Osteocyte (in vitro differentiated cells): Measurements from ENCODE around the gene KIF13A. TPM values are rescaled to one million over a fixed set of nuclear protein-coding genes. Genes with fewer than 3 reads are reported as not detected.
A peak's percentile ranks its signal among the peaks of the same experiment; 100 is the strongest.
"Not testable (repeated sequence)": the region's sequence is repeated elsewhere in the genome, so short reads cannot be mapped to it uniquely, and the experiment has no call there.

ENCODE experiments used
- DNase-seq: peaks from one replicate; pipeline ENCODE4 v3.0.0; 2021; ENCODE audit warnings: mixed read lengths; ENCODE audit not compliant: unreplicated experiment; ENCODE audit errors: extremely low spot score
- H3K27ac Mint-ChIP-seq: one replicate; pipeline ENCODE4 v1.8.0; 2021; ENCODE audit warnings: mild to moderate bottlenecking, mixed read lengths; ENCODE audit not compliant: unreplicated experiment
- H3K27me3 Mint-ChIP-seq: one replicate; pipeline ENCODE4 v1.8.0; 2021; ENCODE audit warnings: mixed read lengths; ENCODE audit not compliant: unreplicated experiment
- H3K36me3 Mint-ChIP-seq: one replicate; pipeline ENCODE4 v1.8.0; 2021; ENCODE audit warnings: mixed read lengths; ENCODE audit not compliant: unreplicated experiment
- H3K4me1 Mint-ChIP-seq: one replicate; pipeline ENCODE4 v1.8.0; 2021; ENCODE audit warnings: mixed read lengths; ENCODE audit not compliant: unreplicated experiment
- H3K4me3 Mint-ChIP-seq: one replicate; pipeline ENCODE4 v1.8.0; 2021; ENCODE audit warnings: mild to moderate bottlenecking, moderate library complexity, mixed read lengths; ENCODE audit not compliant: unreplicated experiment
- H3K9me3 Mint-ChIP-seq: one replicate; pipeline ENCODE4 v1.8.0; 2021; ENCODE audit warnings: mixed read lengths; ENCODE audit not compliant: unreplicated experiment
- CTCF ChIP-seq: fragments of 200-600 bp; sonication (generic); IDR thresholded peaks from 2 replicates; pipeline ENCODE4 v1.5.0; 2021; ENCODE audit warnings: antibody characterized with exemption, mild to moderate bottlenecking, moderate library complexity
- total RNA-seq: library from RNA; stranded (reverse); gene quantifications from 2 replicates; pipeline ENCODE4 v1.2.1, GENCODE V29; 2021

KIF13A gene
- total RNA-seq, 1 donor from 2014 or later = 47.5 TPM

DNA sequence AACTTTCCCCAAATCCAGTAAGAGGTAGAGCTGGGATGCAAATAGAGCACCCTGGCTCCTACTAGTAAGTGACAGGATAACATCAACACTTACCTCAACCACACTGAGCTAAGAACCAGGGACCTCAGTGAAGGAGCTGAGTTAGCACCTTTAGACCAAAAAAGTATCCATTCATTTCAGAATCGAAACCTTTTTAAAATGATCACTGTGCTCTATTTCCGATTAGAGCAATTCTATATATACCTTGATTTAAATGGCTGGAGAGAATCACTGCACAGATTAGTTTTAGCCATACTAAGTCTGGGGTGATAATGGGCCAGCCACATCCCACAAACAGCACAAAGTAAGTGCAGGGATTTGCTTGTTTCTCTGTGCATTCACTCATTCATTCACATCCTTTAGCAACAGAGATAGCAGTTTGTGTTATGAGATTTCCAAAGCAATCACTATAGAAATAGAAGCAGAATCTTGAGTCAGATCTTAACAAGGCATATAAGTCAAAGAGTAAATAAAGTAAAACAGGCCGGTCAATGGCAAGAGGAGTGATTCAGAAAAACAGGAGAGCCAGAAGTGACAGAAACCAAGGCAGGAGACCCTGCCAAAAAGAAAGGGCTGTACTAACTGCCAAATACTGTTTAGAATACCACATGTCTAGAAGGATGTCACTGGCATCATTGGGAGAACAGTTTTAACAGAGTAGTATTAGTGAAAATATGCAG lies 136.3 kb downstream of the KIF13A start:
- H3K27me3 Mint-ChIP-seq = no peaks in the 10 kb centered on the region
- H3K9me3 Mint-ChIP-seq = no peaks in the 10 kb centered on the region
- no peak overlapping the region for H3K4me3 Mint-ChIP-seq
- DNase-seq = no peak
- H3K36me3 Mint-ChIP-seq = peaks cover 32% of the 10 kb centered on the region
- TF ChIP-seq CTCF = no peak
- H3K27ac Mint-ChIP-seq = peak overlapping the region; percentile 27
- H3K4me1 Mint-ChIP-seq = peaks cover 18% of the 10 kb centered on the region

DNA sequence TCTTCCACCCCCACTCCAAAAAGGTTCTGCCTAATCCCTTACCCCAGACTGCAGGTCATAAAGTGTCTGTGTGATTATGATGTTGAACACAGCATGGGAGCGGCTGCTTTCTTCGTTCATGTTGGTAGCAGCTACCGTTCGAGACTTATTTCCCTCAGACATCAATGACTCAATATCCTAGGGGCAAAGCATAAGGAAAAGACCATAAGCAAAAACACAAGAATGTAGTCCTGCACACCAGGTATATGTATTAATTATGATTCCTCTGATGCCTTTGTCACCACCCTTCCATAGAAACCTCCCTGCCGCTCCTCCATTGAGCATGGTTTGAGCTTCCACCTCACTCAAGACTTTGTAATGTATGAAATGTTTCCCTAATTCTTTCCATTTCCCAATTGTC lies 137.2 kb downstream of the KIF13A start:
- no peak overlapping the region for H3K4me3 Mint-ChIP-seq
- peaks cover 18% of the 10 kb centered on the region for H3K4me1 Mint-ChIP-seq
- no peaks in the 10 kb centered on the region for H3K27me3 Mint-ChIP-seq
- DNase-seq = no peak
- H3K36me3 Mint-ChIP-seq = peaks cover 33% of the 10 kb centered on the region
- no peak overlapping the region for H3K27ac Mint-ChIP-seq
- no peaks in the 10 kb centered on the region for H3K9me3 Mint-ChIP-seq
- TF ChIP-seq CTCF = no peak

- TF ChIP-seq CTCF = no peak
- no peak overlapping the region for H3K27ac Mint-ChIP-seq
- DNase-seq = no peak
- H3K9me3 Mint-ChIP-seq = no peaks in the 10 kb centered on the region
- H3K36me3 Mint-ChIP-seq = peaks cover 39% of the 10 kb centered on the region
- H3K4me1 Mint-ChIP-seq = peaks cover 15% of the 10 kb centered on the region
- no peaks in the 10 kb centered on the region for H3K27me3 Mint-ChIP-seq
- no peak overlapping the region for H3K4me3 Mint-ChIP-seq
Measured at GRCh38 chr6:17847203-17847760, 140.2 kb downstream of the KIF13A start.

GRCh38 chr6:17846762-17847161 lies 140.7 kb downstream of the KIF13A start:
- no peak for DNase-seq
- Mint-ChIP-seq H3K4me1 (peaks cover 10% of the 10 kb centered on the region), H3K27ac (no peak overlapping the region), H3K4me3 (no peak overlapping the region), H3K9me3 (no peaks in the 10 kb centered on the region), H3K36me3 (peaks cover 40% of the 10 kb centered on the region), H3K27me3 (no peaks in the 10 kb centered on the region)
- TF ChIP-seq CTCF = no peak

GRCh38 chr6:17845598-17845997 lies 141.8 kb downstream of the KIF13A start:
- H3K36me3 Mint-ChIP-seq = peaks cover 40% of the 10 kb centered on the region
- H3K27ac Mint-ChIP-seq = no peak overlapping the region
- TF ChIP-seq CTCF = no peak
- H3K27me3 Mint-ChIP-seq = no peaks in the 10 kb centered on the region
- no peak for DNase-seq
- H3K4me3 Mint-ChIP-seq = no peak overlapping the region
- H3K9me3 Mint-ChIP-seq = no peaks in the 10 kb centered on the region
- peaks cover 2% of the 10 kb centered on the region for H3K4me1 Mint-ChIP-seq

- not testable (repeated sequence) for DNase-seq, H3K9me3 Mint-ChIP-seq, H3K4me3 Mint-ChIP-seq, H3K27me3 Mint-ChIP-seq, H3K4me1 Mint-ChIP-seq, H3K27ac Mint-ChIP-seq
- peaks cover 39% of the 10 kb centered on the region for H3K36me3 Mint-ChIP-seq
Measured at GRCh38 chr6:17844967-17845366, 142.5 kb downstream of the KIF13A start.
